Fibroblast of peridontal ligament (primary cell): Measurements from ENCODE around the gene BIK.
A peak's percentile ranks its signal among the peaks of the same experiment; 100 is the strongest.

Experiments used
- DNase-seq: peaks from one replicate; pipeline ENCODE4 v3.0.0-alpha.2; 2010; ENCODE audit errors: extremely low read depth

BIK gene

DNA sequence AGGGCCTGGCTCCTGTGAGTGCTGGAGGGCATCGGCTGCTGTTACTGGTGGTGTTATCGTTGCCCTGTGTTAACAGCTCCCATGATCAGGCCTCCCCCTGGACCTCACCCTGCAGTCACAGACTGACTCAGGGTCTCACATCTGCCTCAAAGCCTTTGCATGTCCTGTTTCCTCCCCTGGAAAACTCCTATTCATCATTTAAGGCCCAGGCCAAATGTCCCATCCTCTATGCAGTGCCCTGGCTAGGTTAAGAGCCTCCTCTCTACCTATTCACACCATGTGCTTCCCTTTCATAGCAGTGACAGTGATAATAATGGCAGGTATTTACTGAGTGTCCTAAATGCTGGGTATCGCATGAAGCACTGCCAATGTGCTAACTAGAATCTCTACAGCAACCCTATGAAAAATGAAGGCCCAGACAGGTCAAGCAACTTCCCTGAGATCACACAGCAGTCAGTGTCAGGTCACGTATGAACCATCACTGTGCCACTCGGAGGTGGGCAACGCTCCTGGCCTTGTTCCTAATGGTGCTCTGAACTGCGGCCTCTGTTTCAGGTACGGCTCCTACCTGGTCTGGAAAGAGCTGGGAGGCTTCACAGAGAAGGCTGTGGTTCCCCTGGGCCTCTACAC lies 50.1 kb downstream of the BIK start:
- no peak for DNase-seq

GRCh38 chr22:43162412-43163150 lies 52.0 kb downstream of the BIK start:
- no peak for DNase-seq

GRCh38 chr22:43163241-43163795 lies 52.8 kb downstream of the BIK start:
- no peak for DNase-seq

- no peak for DNase-seq
These were observed 54.1 kb downstream of the BIK start for GRCh38 chr22:43164636-43165035.

DNA sequence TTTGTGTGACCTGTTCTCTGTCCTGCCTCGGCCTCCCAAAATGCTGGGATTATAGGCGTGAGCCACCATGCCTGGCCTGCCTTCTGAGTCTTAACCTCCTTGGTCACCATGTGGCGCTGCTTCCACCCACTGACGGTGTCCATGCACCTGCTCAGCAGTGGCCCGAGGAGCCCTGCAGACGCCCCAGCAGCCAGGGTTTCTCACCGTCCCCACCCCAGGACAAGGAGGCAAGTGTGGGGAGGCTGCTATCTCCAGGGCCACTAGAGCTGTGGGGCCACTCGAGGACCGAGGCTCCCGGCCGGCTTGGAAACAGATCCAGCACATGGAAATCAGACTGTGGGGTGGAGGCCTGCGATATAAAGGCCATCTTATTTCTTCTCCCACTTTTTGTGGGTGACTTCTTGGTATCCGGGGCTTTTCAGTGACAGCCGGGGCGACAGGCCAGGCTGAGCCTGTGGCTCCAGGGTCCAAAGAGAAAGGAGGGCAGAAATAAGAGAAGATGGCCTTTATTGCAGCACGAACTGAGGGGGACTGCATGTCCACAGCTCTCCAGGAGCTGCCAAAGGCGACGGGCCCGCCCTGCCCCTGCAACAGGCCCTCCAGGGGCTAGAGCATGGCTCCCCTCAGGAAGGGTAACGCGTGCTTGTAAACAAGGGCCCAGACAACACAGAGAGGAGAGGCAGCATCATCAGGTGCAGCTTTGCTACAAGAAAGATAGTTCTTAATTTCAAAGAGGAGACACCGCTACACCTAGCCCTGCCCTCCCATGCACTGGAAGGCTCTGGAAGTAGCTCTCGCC lies 55.8 kb downstream of the BIK start:
- DNase-seq, result no peak

DNA sequence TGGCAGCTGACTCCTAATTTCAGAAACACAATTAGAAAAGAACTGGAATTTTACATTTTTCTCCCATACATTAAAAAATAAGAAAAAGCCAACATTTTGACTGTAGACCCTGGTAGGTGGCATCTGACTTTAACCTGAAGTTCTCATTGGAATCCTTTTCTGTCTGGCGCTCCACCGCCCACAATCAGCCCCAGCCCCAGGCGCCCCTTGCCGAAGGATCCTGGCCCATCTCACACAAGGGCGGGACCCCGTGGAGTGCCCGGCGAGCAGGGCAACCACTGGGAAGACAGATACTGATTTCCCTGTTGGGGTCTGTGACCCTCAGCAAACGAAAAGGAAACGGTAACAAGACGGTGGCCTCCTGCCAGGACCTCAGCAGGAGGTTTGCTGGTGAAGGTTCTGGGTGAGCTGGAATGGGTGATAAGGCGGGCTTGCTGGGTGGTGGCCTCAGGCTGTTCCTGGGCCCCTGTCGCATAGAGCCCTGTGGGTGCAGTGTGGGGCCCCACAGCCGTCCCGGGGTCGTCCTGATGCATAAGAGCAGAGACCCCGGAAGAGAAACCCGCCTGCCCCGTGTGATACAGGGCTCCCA lies 56.5 kb downstream of the BIK start:
- DNase-seq, result no peak

DNA sequence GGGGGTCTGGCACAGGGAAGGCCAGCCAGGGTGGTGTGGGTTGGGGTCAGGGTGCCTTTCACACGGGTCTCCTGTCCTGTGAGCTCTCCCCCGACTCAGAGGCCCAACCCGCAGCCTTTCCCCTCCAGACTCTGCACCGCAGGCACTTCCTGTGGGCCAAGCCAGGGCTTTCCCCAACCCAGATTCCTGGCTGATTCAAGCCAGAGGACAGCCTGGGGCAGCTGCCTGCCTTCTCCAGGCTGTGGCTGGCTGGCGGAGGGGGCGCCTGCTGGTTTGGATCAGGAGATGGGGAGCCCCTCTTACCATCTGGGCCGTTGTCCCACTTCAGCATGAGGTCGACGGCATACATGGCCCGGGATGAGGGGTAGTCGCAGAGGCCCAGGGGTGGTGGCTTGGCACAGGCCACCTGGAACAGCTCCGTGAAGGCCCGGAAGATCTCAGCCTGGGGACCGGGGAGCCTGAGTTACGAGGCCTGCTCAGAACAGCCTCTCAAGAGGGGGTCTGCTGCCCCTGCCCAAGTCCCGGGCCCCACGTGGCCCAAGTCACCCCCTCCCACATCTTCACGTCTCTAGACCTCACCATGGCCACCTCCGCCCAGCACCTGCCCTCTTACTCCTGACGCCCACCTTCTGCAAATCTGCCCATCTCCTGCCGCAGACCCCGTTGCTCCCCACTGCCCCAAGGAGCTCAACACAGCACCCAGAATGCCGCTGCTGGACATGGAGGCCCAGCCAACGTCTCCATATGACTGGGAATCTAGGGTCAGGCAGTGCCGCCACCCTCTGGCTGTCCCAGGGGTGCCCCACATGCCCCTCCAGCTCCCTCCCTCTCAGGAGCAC lies 58.1 kb downstream of the BIK start:
- DNase-seq, result peak; percentile 56

DNA sequence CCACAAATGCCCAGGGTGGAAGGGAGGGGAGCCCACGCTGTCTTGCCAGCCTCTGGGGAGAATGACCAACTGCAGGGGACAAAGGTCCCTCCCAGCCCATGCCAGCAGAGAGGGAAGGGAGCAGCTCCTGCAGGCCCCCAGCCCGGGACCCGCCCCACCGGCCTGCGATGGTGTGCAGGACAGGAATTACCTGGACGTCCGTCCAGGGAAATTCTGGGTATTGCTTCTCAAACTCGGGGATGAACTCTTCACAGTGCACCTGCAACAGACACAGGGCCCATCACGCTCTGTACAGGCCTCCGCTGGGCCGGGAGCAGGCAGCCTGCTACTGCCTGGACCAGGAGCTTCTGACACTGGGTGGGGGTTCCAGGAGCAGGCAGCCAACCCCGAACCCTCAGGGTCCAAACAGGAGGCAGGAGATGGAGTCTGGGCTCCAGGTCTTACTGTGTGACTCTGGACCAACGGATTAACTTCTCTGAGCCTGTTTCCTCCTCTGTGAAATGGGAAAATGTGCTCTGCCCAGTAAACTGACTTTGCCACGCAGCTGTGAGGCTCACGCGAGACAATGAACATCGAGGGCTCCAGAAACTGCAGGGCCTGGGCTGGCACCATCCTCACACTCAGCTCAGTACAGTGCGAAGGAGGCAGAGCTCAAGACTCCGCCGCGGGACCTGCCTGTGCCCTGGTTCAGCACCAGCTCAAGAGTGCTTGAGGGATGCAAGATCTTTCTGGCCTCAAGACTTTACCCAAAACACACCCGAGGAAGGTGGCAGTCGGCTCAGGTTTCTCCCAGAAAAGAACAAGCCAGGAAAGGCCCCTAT lies 59.0 kb downstream of the BIK start:
- no peak for DNase-seq

DNA sequence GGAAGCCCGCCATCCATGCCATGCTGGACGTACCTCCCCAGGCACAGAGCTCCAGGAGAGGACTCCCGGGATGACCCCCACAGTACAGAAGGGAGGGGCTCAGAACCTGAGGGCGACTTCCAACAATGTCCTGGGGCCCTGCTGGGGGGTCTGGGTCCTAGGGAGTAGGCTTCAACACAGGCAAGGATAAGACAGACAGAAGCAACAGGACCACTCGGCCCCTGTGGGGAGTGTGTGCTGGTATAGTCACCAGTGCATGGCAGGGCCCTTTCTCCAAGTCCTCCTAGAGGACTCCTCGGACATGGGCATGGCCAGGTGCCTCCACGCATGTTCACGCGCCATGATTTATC lies 59.6 kb downstream of the BIK start:
- DNase-seq, result no peak

DNA sequence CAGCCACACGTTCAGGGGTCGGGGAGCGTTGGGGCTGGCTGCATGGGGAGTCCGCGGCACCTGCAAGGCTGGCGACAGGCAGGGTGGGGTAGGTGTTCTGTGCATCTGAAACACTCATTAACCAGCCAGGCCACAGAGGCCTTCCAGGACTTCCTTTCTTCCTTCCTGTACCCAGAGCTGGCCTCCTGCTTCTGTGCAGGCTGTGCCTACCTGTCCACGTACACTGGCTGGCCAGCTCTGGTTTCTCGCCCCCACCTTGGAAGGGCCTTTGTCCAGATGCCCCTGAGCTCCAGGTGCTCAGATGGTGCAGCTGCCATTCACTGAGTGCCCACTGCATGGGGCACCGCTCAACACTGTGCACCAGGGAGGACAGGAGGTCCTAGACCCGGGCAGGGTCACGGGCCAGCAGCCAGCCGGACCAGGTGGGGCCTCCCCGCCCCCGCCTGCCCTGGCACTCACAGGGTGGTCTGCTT lies 60.5 kb downstream of the BIK start:
- no peak for DNase-seq

DNA sequence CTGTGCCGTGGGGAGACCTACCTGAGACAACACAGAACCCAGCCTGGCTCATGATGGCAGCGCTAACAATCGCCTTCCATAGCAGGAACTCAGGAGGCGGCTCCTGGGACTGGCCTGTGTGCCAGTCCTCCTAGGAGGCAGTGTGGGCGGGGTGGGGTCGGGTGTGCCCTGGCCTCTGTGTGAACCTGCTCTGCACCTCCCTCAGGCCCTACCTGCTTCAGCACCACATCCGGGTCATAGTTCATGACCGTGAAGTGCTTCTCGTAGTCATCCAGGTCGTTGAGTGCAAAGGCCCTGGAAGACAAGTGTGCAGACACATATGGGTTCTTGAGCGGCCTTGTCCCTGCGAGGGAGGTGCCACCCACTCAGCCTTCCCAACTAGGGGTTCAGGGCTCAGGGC lies 61.1 kb downstream of the BIK start:
- no peak for DNase-seq

GRCh38 chr22:43172191-43172590 lies 61.6 kb downstream of the BIK start:
- no peak for DNase-seq

- no peak for DNase-seq
These were observed 63.0 kb downstream of the BIK start for GRCh38 chr22:43173566-43173965.

DNA sequence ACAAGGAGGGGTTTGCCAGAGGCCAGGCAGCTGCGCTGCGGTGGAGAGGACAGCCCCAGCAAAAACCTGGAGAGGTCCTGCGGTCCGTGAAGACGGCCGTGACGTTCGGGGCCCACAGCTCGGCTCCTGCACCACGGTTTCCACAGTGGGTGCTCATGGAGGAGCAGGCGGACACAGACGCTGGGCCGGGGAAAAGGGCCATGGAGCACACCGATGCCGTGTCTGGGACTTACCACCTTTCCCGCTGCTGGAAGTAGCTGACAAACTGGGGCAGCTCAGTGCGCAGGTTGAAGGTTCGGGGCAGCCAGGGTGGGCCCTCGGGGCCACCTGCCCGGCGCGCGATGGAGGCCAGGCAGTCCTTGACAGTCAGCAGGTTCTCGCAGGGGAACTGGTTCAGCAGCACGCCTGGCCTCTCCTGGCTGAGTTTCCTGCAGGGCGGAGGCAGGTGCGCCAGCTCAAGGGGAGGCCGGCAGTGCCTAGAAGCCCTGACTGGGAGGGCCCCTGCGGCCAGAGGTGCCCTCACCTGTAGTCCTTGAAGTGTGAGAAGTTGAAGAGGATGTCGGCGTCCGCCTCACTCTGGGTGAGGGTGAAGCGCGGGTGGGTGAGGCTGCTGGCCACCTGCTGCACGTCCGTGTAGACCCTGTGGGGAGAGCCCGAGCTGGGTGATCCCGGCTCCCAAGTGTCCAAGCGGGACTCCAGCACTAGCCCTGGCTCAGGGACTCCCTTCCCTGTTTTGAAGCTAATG lies 63.6 kb downstream of the BIK start:
- DNase-seq, result no peak

DNA sequence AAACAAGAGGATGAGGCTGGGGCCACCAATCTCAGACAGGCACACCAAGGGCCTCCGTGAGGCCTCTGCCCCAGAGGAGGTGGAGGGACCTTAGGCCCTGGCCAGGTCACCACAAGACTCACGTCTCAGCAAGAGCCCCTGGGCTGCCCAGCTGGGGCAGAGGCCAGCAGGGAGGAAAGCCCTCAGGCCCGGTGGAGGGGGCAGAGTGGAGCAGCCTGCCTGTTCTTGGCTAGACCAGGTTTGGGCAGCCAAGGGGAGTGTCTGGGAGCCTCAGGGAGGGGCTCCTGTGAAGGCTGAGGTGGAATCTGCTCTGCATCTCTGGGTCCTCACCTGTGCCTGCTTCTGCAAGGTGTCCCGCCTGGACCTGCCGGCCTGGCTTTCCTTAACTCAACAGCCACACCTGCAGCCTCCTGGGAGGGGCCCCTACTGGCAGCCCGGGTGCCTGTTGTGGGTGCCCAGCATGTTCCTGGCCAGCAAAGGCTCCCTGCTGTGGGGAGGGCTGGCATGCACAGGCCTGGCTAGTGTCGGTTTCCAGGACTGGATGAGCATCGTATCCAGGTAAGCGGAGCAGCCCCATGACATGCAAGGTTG lies 64.5 kb downstream of the BIK start:
- no peak for DNase-seq

DNA sequence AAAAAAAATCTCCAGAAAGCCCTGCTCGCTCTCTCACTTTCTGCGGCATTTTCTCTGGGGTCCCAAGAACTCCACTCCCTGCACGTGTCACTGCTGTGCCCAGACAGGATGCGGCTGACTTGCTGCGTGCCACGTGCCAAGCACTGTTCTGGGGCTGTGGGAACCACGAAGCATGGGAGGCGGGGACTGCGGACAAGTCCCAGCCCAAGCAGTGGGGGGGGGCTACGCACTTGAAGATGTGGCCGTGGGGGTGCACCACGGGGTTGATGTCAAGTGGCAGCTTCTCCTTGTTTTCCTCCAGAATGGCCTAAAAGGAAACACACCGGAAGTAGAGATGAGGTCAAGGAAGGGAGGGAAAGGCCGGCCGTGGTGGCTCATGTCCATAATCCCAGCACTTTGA lies 65.5 kb downstream of the BIK start:
- no peak for DNase-seq

GRCh38 chr22:43177479-43177878 lies 66.9 kb downstream of the BIK start:
- DNase-seq, result no peak
